ENCODE results near the gene USP12. TPM values are rescaled to one million over a fixed set of nuclear protein-coding genes. Genes with fewer than 3 reads are reported as not detected.

USP12 gene
- total RNA-seq, 1 experiment from 2014 or later = 26.1 TPM

- DNase-seq (ENCODE audit: low spot score) (no peak), ATAC-seq (no peak)
- H3K36me3 Mint-ChIP-seq = peaks cover 30% of the 10 kb centered on the region
- peaks cover 44% of the 10 kb centered on the region for H3K4me1 Mint-ChIP-seq
- H3K4me3 Mint-ChIP-seq = no peak overlapping the region
- CTCF ChIA-PET = interaction anchor here (0.6 kb wide), 1 partner anchor 17 kb away, joined by 3 read pairs; no protein-coding TSS in a partner anchor
- peak overlapping the region; percentile 57 for H3K27ac Mint-ChIP-seq
- TF ChIP-seq AFF4 (CRISPR knock-in tag; IDR thresholded peaks at IDR 0.05; ENCODE audit: borderline replicate concordance) = no peak
- no peaks in the 10 kb centered on the region for H3K27me3 Mint-ChIP-seq (ENCODE audit: low read depth)
- POLR2A ChIA-PET = no interaction called here
- peaks cover 24% of the 10 kb centered on the region for H3K9me3 Mint-ChIP-seq
These were observed 33.0 kb downstream of the USP12 start for GRCh38 chr13:27138457-27139093.

GRCh38 chr13:27137759-27138158 is 33.9 kb downstream of the USP12 start:
- CTCF ChIA-PET = interaction anchor here (0.6 kb wide), 1 partner anchor 17 kb away, joined by 3 read pairs; no protein-coding TSS in a partner anchor
- Mint-ChIP-seq H3K9me3 (peaks cover 17% of the 10 kb centered on the region), H3K4me1 (peaks cover 51% of the 10 kb centered on the region), H3K27me3 (ENCODE audit: low read depth) (no peaks in the 10 kb centered on the region; the same call in 1 of the 2 replicates), H3K4me3 (no peak overlapping the region), H3K36me3 (peaks cover 22% of the 10 kb centered on the region), H3K27ac (peak overlapping the region; percentile 57)
- no peak for TF ChIP-seq JUN (CRISPR knock-in tag; IDR thresholded peaks at IDR 0.05)
- DNase-seq (ENCODE audit: low spot score) = no peak
- peak; percentile 56 for ATAC-seq
- POLR2A ChIA-PET = no interaction called here

GRCh38 chr13:27135023-27135422 is 36.6 kb downstream of the USP12 start:
- peak overlapping the region; percentile 14 for H3K27ac Mint-ChIP-seq
- peaks cover 78% of the 10 kb centered on the region for H3K4me1 Mint-ChIP-seq
- H3K9me3 Mint-ChIP-seq = peaks cover 6% of the 10 kb centered on the region; the same call in 1 of the 2 replicates
- no peak for DNase-seq (ENCODE audit: low spot score)
- no peak for TF ChIP-seq ATF1 (CRISPR knock-in tag; IDR thresholded peaks at IDR 0.05)
- ATAC-seq = no peak
- no peaks in the 10 kb centered on the region; the same call in 1 of the 2 replicates for H3K27me3 Mint-ChIP-seq (ENCODE audit: low read depth)
- ChIA-PET CTCF (no interaction called here), POLR2A (no interaction called here)
- peaks cover 6% of the 10 kb centered on the region for H3K36me3 Mint-ChIP-seq
- no peak overlapping the region for H3K4me3 Mint-ChIP-seq

GRCh38 chr13:27133889-27134288 is 37.7 kb downstream of the USP12 start:
- ATAC-seq (no peak), DNase-seq (ENCODE audit: low spot score) (no peak)
- TF ChIP-seq ATF6 (CRISPR knock-in tag; IDR thresholded peaks at IDR 0.05) (no peak), FOXJ3 (CRISPR knock-in tag; IDR thresholded peaks at IDR 0.05; ENCODE audit: borderline replicate concordance) (no peak), ZNF121 (CRISPR knock-in tag; IDR thresholded peaks at IDR 0.05) (peak; percentile 56; the same call in 1 of the 2 replicates)
- H3K27ac Mint-ChIP-seq = no peak overlapping the region
- peaks cover 84% of the 10 kb centered on the region for H3K4me1 Mint-ChIP-seq
- ChIA-PET CTCF (interaction anchor here (0.6 to 1.6 kb wide), 2 partner anchors 98 to 162 kb away, joined by 3 to 4 read pairs; no protein-coding TSS in a partner anchor), POLR2A (no interaction called here)
- peaks cover 6% of the 10 kb centered on the region for H3K36me3 Mint-ChIP-seq
- no peaks in the 10 kb centered on the region; the same call in 1 of the 2 replicates for H3K27me3 Mint-ChIP-seq (ENCODE audit: low read depth)
- no peak overlapping the region for H3K4me3 Mint-ChIP-seq
- peaks cover 6% of the 10 kb centered on the region; the same call in 1 of the 2 replicates for H3K9me3 Mint-ChIP-seq

GRCh38 chr13:27132538-27132937 is 39.1 kb downstream of the USP12 start:
- ChIA-PET POLR2A (no interaction called here), CTCF (interaction anchor here (1.1 to 1.8 kb wide), 2 partner anchors 20 to 230 kb away, joined by 3 to 5 read pairs; no protein-coding TSS in a partner anchor)
- ATAC-seq = no peak; the same call in 1 of the 2 replicates
- Mint-ChIP-seq H3K9me3 (peaks cover 6% of the 10 kb centered on the region; the same call in 1 of the 2 replicates), H3K4me1 (peaks cover 84% of the 10 kb centered on the region), H3K27me3 (ENCODE audit: low read depth) (no peaks in the 10 kb centered on the region; the same call in 1 of the 2 replicates), H3K27ac (peak overlapping the region; percentile 93), H3K4me3 (no peak overlapping the region; the same call in 1 of the 2 replicates), H3K36me3 (peaks cover 6% of the 10 kb centered on the region)
- DNase-seq (ENCODE audit: low spot score) = no peak
- TF ChIP-seq SOX15 (CRISPR knock-in tag; IDR thresholded peaks at IDR 0.05) (no peak), TEAD4 (CRISPR knock-in tag; IDR thresholded peaks at IDR 0.05) (no peak), NFE2L1 (CRISPR knock-in tag; IDR thresholded peaks at IDR 0.05) (no peak), CREB1 (CRISPR knock-in tag; IDR thresholded peaks at IDR 0.05) (no peak), NFATC4 (CRISPR knock-in tag; IDR thresholded peaks at IDR 0.05) (no peak), PRDM15 (CRISPR knock-in tag; IDR thresholded peaks at IDR 0.05) (no peak), GABPB1 (CRISPR knock-in tag; IDR thresholded peaks at IDR 0.05) (no peak), ZNF423 (CRISPR knock-in tag; IDR thresholded peaks at IDR 0.05) (no peak), TEAD1 (CRISPR knock-in tag; IDR thresholded peaks at IDR 0.05) (no peak), ZNF138 (CRISPR knock-in tag; conservative IDR thresholded peaks at IDR 0.05) (no peak), GRHL2 (CRISPR knock-in tag; IDR thresholded peaks at IDR 0.05; ENCODE audit: insufficient replicate concordance, severe bottlenecking) (no peak)
